ENCODE measurements around the gene TBC1D26.
"Not testable (repeated sequence)": the region's sequence is repeated elsewhere in the genome, so short reads cannot be mapped to it uniquely, and the experiment has no call there.

DNA sequence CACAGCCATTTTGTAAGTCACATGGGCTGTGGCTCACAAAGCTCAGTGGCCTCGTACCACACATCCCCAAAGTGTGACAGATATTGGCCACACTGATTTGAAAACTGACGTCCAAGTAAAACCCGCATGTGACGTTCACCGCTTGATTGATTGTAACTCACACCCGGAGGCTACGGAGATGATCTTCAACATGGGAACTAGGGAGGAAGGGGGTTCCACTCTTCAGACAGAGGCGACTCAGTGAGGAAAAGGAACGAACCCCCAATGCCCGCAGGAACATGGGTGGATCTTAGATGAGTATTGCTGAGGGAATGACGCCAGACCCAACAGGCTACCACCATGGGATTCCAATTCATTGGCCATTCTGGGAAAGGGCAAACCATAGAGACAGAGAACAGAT is 7.2 kb downstream of the TBC1D26 start:
- TF ChIP-seq, protein P1, sequence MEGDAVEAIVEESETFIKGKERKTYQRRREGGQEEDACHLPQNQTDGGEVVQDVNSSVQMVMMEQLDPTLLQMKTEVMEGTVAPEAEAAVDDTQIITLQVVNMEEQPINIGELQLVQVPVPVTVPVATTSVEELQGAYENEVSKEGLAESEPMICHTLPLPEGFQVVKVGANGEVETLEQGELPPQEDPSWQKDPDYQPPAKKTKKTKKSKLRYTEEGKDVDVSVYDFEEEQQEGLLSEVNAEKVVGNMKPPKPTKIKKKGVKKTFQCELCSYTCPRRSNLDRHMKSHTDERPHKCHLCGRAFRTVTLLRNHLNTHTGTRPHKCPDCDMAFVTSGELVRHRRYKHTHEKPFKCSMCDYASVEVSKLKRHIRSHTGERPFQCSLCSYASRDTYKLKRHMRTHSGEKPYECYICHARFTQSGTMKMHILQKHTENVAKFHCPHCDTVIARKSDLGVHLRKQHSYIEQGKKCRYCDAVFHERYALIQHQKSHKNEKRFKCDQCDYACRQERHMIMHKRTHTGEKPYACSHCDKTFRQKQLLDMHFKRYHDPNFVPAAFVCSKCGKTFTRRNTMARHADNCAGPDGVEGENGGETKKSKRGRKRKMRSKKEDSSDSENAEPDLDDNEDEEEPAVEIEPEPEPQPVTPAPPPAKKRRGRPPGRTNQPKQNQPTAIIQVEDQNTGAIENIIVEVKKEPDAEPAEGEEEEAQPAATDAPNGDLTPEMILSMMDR (IDR thresholded peaks at IDR 0.05), result not testable (repeated sequence)
- not testable (repeated sequence) for TF ChIP-seq POLR2AphosphoS5, POLR2A, EP300 (IDR thresholded peaks at IDR 0.05)
